GM19025 (cell line): ENCODE results near the gene WBP1L.
"Not testable (repeated sequence)": the region's sequence is repeated elsewhere in the genome, so short reads cannot be mapped to it uniquely, and the experiment has no call there.

Source experiments
- ATAC-seq: cut with Tn5 transposase; IDR thresholded peaks from one replicate; pipeline ENCODE4 v1.9.1; 2021; ENCODE audit warnings: mild to moderate bottlenecking, low read depth, moderate library complexity; ENCODE audit not compliant: unreplicated experiment

WBP1L gene

DNA sequence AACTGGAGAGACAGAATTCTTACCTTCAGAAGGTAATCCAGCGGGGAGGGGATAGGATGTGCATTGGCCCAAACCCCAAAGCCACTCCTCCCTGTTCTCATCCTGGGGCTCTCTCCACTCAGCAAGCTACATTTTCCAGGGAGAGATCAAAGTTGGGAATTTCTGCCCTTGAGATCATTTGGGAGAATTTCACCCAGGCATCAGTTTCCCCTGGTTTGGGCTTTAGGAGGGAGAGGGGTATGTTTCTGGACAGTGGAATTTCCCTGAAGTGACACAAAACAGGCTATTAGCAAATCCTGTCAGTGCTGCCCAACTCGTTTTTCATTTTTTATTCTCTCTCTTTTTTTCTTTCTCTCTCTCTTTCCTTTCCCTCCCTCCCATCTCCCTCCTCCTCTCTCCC, 57.7 kb downstream of the WBP1L start:
- ATAC-seq = no peak

DNA sequence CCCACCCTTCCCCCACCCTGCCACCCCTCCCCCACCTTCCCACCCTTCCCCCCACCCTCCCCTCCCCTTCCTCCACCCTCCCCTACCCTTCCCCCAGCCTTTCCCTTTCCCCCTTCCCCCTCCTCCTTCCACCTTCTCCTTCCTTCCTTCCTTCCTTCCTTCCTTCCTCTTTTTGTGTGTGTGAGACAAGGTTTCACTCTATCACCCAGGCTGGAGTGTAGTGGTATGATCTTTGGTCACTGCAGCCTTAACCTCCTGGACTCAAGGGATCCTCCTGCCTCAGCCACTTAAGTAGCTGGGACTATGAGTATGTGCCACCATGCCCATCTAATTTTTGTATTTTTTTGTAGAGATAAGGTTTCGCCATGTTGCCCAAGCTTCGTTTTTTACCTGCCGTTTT, 58.2 kb downstream of the WBP1L start:
- no peak for ATAC-seq

- ATAC-seq = no peak
Measured at GRCh38 chr10:102802920-102803534, 59.3 kb downstream of the WBP1L start.

DNA sequence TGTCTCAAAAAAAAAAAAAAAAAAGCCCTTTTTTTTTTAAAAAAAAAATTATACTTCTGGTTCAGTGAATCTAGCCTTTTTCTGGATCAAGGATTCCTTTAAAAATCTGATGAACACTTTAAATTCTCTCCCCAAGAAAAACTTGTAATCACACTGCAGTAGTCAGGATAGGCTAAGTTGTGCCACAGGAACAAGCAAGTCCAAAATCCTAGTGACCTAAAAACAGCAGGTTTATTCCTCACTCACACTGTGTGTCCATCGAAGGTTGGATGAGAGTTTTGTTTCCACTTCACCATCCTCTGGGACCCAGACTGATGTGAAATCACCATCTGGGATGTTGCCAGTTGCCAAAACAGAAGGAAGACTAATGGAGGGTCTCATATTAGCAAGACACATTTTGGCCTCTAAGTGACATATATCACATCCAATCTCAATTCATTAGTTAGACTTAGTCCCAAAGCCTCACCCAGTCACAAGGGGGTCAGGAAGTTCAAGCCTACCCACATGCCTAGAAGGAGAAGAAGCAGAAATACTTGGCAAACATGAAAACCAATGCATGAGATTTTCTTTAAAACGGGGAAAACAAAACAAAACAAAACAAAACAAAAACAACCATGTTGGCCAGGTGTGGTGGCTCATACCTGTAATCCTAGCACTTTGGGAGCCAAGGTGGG, 60.8 kb downstream of the WBP1L start:
- ATAC-seq = no peak

- ATAC-seq = no peak
Measured at GRCh38 chr10:102808380-102808779, 64.6 kb downstream of the WBP1L start.

- no peak for ATAC-seq
Measured at GRCh38 chr10:102811346-102811745, 67.6 kb downstream of the WBP1L start.

GRCh38 chr10:102812231-102812876, 68.6 kb downstream of the WBP1L start:
- ATAC-seq = no peak

GRCh38 chr10:102813017-102813541, 69.3 kb downstream of the WBP1L start:
- no peak for ATAC-seq

GRCh38 chr10:102813734-102814452, 70.1 kb downstream of the WBP1L start:
- no peak for ATAC-seq

- ATAC-seq = no peak
Measured at GRCh38 chr10:102814453-102814871, 70.7 kb downstream of the WBP1L start.

- no peak for ATAC-seq
Measured at GRCh38 chr10:102814873-102815661, 71.3 kb downstream of the WBP1L start.

GRCh38 chr10:102815790-102816549, 72.2 kb downstream of the WBP1L start:
- ATAC-seq = no peak

- no peak for ATAC-seq
Measured at GRCh38 chr10:102817175-102817574, 73.4 kb downstream of the WBP1L start.

GRCh38 chr10:102819054-102819453, 75.3 kb downstream of the WBP1L start:
- no peak for ATAC-seq

GRCh38 chr10:102820008-102820407, 76.3 kb downstream of the WBP1L start:
- ATAC-seq = not testable (repeated sequence)

GRCh38 chr10:102822222-102822621, 78.5 kb downstream of the WBP1L start:
- no peak for ATAC-seq

- no peak for ATAC-seq
Measured at GRCh38 chr10:102824664-102825063, 80.9 kb downstream of the WBP1L start.

GRCh38 chr10:102826148-102826796, 82.5 kb downstream of the WBP1L start:
- no peak for ATAC-seq

GRCh38 chr10:102827597-102827975, 83.8 kb downstream of the WBP1L start:
- ATAC-seq = no peak
